Measurements from ENCODE around the gene IRF2BPL.

- TF ChIP-seq CTCF (IDR thresholded peaks at IDR 0.05) (no peak), SIN3A (IDR thresholded peaks at IDR 0.05; ENCODE audit: borderline replicate concordance, insufficient read depth, low read depth, low read length) (no peak)
Measured at GRCh38 chr14:77059276-77059915, 30.9 kb upstream of the IRF2BPL start.

Data from Panc1 (cell line).